DOHH2 (cell line): Measurements from ENCODE around the gene SERPING1.
"Not testable (repeated sequence)": the region's sequence is repeated elsewhere in the genome, so short reads cannot be mapped to it uniquely, and the experiment has no call there.

Experiments used
- CTCF ChIP-seq: fragments of 200-600 bp; sonication (generic); IDR thresholded peaks from one replicate; pipeline ENCODE4 v1.5.1; 2014; ENCODE audit warnings: antibody characterized with exemption, mild to moderate bottlenecking, low read depth, low read length; ENCODE audit not compliant: poor library complexity, severe bottlenecking
- EZH2phosphoT487 ChIP-seq: fragments of 200-600 bp; sonication (generic); IDR thresholded peaks from 2 replicates; pipeline ENCODE4 v1.6.1; 2017; ENCODE audit warnings: borderline replicate concordance, mild to moderate bottlenecking, antibody characterized with exemption, low read length, moderate library complexity, mixed read lengths

- TF ChIP-seq CTCF, EZH2phosphoT487: not testable (repeated sequence)
These were observed 54.7 kb downstream of the SERPING1 start for GRCh38 chr11:57652230-57652629.
